ENCODE measurements around the gene CDK3. TPM values are rescaled to one million over a fixed set of nuclear protein-coding genes. Genes with fewer than 3 reads are reported as not detected.
A peak's percentile ranks its signal among the peaks of the same experiment; 100 is the strongest.

Gene CDK3
- total RNA-seq, 1 experiment from 2014 or later: 8.5 TPM

- no peak for ATAC-seq
- no peak for TF ChIP-seq EZH2phosphoT487 (IDR thresholded peaks at IDR 0.05; ENCODE audit: borderline replicate concordance, low read length)
- TF ChIP-seq, protein P1, sequence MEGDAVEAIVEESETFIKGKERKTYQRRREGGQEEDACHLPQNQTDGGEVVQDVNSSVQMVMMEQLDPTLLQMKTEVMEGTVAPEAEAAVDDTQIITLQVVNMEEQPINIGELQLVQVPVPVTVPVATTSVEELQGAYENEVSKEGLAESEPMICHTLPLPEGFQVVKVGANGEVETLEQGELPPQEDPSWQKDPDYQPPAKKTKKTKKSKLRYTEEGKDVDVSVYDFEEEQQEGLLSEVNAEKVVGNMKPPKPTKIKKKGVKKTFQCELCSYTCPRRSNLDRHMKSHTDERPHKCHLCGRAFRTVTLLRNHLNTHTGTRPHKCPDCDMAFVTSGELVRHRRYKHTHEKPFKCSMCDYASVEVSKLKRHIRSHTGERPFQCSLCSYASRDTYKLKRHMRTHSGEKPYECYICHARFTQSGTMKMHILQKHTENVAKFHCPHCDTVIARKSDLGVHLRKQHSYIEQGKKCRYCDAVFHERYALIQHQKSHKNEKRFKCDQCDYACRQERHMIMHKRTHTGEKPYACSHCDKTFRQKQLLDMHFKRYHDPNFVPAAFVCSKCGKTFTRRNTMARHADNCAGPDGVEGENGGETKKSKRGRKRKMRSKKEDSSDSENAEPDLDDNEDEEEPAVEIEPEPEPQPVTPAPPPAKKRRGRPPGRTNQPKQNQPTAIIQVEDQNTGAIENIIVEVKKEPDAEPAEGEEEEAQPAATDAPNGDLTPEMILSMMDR (conservative IDR thresholded peaks at IDR 0.05; ENCODE audit: low read depth, low read length): no peak
- TF ChIP-seq EZH2 (IDR thresholded peaks at IDR 0.05; ENCODE audit: low read length, unreplicated experiment): no peak
- H4K20me1 ChIP-seq (ENCODE audit: low read length): no peaks in the 10 kb centered on the region
- no peak overlapping the region for H3K9ac ChIP-seq (ENCODE audit: low read length)
- H3F3A ChIP-seq (ENCODE audit: low read length, unreplicated experiment): no peaks in the 10 kb centered on the region
- no peak overlapping the region for H3K4me3 ChIP-seq (ENCODE audit: low read length)
- intact Hi-C loops (cut with micrococcal nuclease): loop anchor here (5.0 kb wide), 1 partner anchor 284 kb away; no protein-coding TSS in a partner anchor
- no peak overlapping the region for H2AFZ ChIP-seq (ENCODE audit: low read length)
- BruUV-seq (replicated peaks): no TSS peak
- no peaks in the 10 kb centered on the region for H3K79me2 ChIP-seq (ENCODE audit: low read length)
- DNase-seq: no peak
- ChIA-PET POLR2A (ENCODE audit: unreplicated experiment) (interaction anchor here (0.6 kb wide), 1 partner anchor 1595 kb away, joined by 5 read pairs; no protein-coding TSS in a partner anchor), CTCF (interaction anchor here (0.5 to 1.4 kb wide), 4 partner anchors 19 to 284 kb away, joined by 3 to 6 read pairs (median 4); no protein-coding TSS in a partner anchor)
- no peak overlapping the region for H3K27ac ChIP-seq (ENCODE audit: low read length)
- H3K27me3 ChIP-seq (ENCODE audit: low read length): no peaks in the 10 kb centered on the region
- no peaks in the 10 kb centered on the region for H3K9me2 ChIP-seq (replicated peaks; ENCODE audit: low read length)
- no peaks in the 10 kb centered on the region for H3K4me1 ChIP-seq (ENCODE audit: insufficient read depth, low read length)
- H3K4me2 ChIP-seq (ENCODE audit: low read length): no peak overlapping the region
- peaks cover 30% of the 10 kb centered on the region for H3K36me3 ChIP-seq (ENCODE audit: low read depth, low read length)
- no peaks in the 10 kb centered on the region for H3K9me3 ChIP-seq (ENCODE audit: low read length)
Observed at GRCh38 chr17:76013377-76013932, 12.8 kb downstream of the CDK3 start.

DNA sequence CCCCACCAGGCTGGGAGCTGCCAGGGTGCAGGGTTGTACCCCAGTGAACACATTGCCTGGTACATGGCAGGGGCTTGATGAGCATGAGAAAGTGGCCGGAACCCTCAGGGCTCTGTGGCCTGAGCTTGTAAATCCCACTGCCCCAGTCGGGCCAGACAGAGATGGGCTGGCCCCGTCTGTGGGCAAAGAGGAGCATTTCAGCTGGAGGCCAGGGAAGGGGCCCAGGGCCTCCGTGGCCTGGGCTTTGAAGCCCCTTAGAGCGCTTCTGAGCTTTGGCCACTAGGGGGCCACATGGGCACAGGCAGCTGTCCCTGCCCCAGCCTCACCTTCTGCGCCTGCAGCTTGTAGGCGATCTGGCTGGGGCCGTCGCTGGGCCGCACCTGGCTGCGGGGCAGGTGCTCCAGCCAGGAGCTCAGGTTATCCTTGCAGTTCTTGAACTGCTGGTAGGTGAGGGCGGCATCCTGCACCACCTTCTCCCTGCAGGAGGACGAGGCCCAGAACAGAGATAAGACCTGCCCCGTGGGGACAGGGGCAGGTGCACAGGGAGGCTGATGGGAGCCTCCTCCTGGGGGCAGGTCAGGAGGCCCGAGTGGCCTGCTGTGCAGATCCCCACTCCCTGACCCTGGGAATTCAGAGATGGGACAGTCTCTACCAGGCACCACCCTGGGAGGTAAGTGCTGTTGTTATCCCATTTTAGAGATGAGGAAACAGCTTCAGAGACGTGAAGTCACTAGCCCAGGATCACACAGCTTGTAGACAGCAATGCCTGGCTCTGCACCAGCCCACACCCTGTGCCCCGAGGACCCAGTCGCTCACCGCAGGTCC lies 13.7 kb downstream of the CDK3 start:
- Histone ChIP-seq H2AFZ (ENCODE audit: low read length) (no peak overlapping the region), H4K20me1 (ENCODE audit: low read length) (no peaks in the 10 kb centered on the region), H3K9ac (ENCODE audit: low read length) (no peak overlapping the region), H3K4me3 (ENCODE audit: low read length) (no peak overlapping the region), H3K27me3 (ENCODE audit: low read length) (no peaks in the 10 kb centered on the region), H3K9me3 (ENCODE audit: low read length) (no peaks in the 10 kb centered on the region), H3K4me2 (ENCODE audit: low read length) (no peak overlapping the region), H3F3A (ENCODE audit: low read length, unreplicated experiment) (no peaks in the 10 kb centered on the region), H3K4me1 (ENCODE audit: insufficient read depth, low read length) (no peaks in the 10 kb centered on the region), H3K36me3 (ENCODE audit: low read depth, low read length) (peaks cover 30% of the 10 kb centered on the region), H3K27ac (ENCODE audit: low read length) (no peak overlapping the region), H3K9me2 (replicated peaks; ENCODE audit: low read length) (no peaks in the 10 kb centered on the region), H3K79me2 (ENCODE audit: low read length) (no peaks in the 10 kb centered on the region)
- BruUV-seq (replicated peaks): no TSS peak
- intact Hi-C loops (cut with micrococcal nuclease): loop anchor here (2.0 to 5.0 kb wide), 2 partner anchors 42 to 283 kb away; no protein-coding TSS in a partner anchor
- peak; percentile 95 for ATAC-seq
- ChIA-PET POLR2A (ENCODE audit: unreplicated experiment) (interaction anchor here (0.6 kb wide), 1 partner anchor 1596 kb away, joined by 5 read pairs; no protein-coding TSS in a partner anchor), CTCF (interaction anchor here (0.5 to 1.4 kb wide), 10 partner anchors 9 to 283 kb away, joined by 3 to 16 read pairs (median 4); no protein-coding TSS in a partner anchor)
- TF ChIP-seq EZH2phosphoT487 (IDR thresholded peaks at IDR 0.05; ENCODE audit: borderline replicate concordance, low read length): no peak
- TF ChIP-seq, protein P1 (conservative IDR thresholded peaks at IDR 0.05; ENCODE audit: low read depth, low read length): peak; percentile 98
- peak; percentile 79 for DNase-seq

Measured in PC-3 (cell line).